HG03097 (cell line): ENCODE measurements around the gene EPSTI1.

Experiments used
- ATAC-seq: cut with Tn5 transposase; IDR thresholded peaks from one replicate; pipeline ENCODE4 v1.9.1; 2021; ENCODE audit not compliant: unreplicated experiment, low FRiP score

Gene EPSTI1

GRCh38 chr13:42905579-42905978, 86.5 kb downstream of the EPSTI1 start:
- ATAC-seq, result no peak

- no peak for ATAC-seq
Observed at GRCh38 chr13:42899266-42899665, 92.8 kb downstream of the EPSTI1 start.

- ATAC-seq, result no peak
Observed at GRCh38 chr13:42895776-42896175, 96.3 kb downstream of the EPSTI1 start.

GRCh38 chr13:42894765-42895243, 97.2 kb downstream of the EPSTI1 start:
- no peak for ATAC-seq

DNA sequence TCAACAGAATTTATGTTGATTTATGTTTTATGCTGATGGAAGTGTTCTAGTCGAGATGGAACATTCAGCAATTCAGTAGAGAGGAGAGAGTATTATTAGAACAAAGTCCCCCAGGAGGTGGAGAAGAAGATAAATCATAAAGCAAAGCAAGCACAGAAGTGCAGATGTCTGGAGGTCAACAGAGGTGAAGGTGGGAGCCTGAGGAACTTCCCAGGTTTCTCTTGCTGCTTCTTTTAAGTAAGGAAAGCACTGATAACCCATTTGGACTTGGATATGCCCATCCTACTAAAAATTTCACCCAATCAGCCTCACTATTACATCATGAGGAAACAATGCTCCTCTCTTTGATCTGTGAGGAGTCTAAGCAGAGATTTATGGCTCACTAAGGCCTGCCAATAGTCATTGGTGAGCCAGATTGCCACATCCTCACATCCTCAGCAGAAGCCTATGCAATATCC, 98.8 kb downstream of the EPSTI1 start:
- no peak for ATAC-seq

GRCh38 chr13:42892760-42893159, 99.3 kb downstream of the EPSTI1 start:
- no peak for ATAC-seq

- ATAC-seq, result no peak
Observed at GRCh38 chr13:42891591-42891990, 100.5 kb downstream of the EPSTI1 start.

- ATAC-seq, result no peak
Observed at GRCh38 chr13:42885325-42885724, 106.7 kb downstream of the EPSTI1 start.

DNA sequence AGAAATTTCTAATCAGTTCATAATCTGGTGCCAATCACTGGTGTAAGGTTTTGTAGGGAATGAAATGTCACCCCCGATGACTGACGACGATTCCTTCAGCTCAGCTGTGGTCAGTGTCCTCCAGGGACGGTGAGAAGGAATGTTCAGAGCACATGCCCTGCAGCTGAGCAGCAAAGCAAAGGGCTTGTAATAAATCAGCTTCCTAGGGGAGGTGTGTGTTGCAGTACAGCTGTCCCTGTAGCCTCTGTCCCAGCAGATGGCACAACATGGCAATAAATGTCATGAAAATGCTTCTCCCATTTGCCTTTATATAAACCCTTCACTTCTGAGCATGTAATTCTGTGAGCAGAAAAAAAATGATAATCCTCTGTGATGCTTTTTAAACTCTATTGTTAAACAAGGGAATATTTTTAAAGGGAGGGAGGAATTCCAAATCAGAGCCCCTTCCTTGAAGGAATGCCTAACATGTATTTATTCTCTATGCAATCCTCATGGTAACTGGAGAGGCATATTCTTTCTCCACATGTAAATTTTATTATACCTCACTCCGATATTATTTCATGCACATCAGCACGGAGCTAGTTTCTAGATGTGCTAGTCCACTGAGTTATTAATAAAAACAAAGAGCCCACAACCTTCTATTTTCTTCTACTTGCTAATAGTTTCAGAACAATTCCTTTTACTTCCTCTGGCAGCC, 108.1 kb downstream of the EPSTI1 start:
- no peak for ATAC-seq

DNA sequence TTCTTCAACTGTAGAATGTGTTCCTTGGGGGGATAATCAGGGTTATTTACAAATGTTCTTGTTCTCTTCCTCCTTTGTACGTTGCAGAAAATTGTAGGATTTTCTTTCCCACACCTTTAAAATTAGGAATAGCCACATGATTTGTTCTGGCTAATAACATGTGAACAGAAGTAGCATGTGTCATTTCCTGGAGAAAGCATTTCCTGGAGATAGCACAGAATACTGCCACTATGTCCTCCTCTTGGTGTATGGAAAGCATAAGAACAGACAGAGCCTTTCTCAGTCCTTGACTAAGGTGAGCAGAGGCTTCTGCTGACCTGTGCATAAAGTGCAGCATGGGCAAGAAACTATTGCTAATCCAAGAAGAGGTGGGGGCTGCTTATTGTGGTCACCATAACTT, 108.9 kb downstream of the EPSTI1 start:
- no peak for ATAC-seq

- ATAC-seq, result no peak
Observed at GRCh38 chr13:42880056-42880605, 111.9 kb downstream of the EPSTI1 start.

GRCh38 chr13:42878721-42879120, 113.3 kb downstream of the EPSTI1 start:
- ATAC-seq, result no peak

DNA sequence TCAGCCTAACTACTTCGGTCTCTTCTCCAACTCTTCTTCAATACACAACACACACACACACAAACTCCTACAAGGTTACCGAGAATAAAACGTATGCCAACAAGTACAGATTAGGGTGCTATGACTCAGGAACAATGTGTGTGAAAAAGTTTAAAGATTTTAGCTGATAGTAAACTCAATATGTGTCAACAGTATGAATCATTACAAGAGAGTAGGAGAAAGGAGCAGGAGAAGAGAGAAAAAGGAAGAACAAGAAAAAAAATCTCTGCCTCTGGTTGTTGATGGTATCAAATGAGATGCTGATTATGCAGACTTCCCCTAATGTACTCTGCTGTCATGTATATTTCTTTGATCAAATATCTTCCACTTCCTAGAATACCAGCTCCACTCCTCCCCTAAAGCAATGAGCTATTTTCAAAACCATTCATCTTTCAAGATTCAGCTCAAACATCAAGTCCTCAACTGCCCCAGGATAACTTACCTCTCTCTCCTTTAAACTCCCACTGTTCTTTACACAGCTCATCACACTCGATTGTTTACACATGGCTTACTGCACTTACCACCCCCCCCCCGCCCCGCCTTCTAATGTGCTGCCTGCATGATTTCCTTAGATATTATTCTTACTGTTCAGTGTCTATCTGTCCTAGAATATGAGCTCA, 115.0 kb downstream of the EPSTI1 start:
- ATAC-seq, result no peak

DNA sequence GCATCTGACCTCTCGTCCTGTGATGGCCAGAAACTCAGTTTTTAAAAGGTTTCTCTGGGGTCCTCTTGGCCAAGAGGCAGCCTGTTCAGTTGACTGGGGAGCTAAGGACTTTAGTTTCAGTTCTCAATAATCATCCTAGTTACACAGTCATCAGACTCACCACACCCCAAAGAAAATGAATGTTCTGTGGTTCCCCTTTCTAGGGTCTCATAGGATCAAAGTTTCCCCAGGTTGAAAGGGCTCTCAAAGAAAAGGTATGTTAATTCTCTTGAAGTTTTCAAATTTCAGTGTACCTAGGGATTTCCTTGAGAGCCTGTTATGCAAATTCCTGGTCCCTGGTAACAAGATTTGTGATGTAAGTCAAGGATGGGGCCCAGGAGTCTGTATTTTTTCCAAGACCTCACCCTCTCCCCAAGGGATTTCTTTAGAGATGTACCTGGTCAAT, 115.7 kb downstream of the EPSTI1 start:
- peak; percentile 81 for ATAC-seq

DNA sequence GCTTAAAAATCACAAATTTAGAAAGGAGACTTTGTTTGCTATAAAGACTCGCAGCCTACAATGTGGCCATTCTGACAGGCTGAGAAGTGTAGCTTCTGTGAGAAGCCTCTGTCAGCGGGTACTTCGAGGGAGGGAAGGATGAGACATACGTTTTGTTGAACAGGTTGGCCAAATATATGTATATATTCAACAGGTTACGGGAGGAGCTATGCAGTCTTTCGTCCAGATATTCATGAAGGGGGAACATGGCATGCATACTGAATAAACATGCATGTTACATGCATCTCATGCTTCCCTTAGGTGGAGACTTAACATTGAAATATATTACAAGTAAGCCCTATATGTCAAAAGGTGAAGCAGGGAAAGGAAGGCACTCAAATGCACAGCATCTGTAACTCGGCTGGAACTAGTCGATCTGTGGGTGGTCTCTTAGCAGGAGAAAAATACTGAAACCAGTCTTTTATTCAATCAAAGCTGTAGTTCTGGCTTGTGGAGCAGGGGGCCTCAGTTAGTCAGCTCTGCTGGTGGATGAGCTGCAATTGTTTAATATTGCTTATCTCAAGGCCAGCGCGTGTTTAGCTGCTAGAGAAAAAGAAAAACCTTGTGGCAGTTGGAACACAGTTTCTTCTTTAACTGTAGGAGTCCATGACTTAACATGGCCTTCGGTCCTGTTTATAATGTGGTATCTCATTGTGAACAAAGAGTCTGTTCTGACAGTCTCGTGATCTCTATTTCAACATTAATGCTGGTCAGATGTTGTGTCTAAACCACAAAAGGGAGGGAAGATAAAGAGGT, 116.4 kb downstream of the EPSTI1 start:
- ATAC-seq, result peak; percentile 31

DNA sequence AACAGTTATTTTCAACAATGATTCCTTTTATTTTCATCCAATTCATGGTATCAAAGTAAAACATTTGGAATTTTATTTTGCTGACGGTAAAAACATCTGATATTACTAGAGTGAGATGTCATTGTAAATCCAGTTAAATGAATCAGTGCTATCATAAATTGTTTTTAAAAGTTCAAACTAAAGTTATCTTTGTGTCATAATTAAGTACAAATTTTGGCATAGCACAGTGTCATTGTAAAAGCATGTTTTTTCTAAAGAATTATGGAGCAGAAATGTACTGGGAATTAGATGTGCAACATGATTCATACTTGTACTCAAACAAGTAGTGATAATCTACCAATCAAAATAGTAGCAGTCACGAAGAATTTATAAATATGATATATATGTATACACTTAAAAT, 117.8 kb downstream of the EPSTI1 start:
- ATAC-seq, result no peak

- ATAC-seq, result no peak
Observed at GRCh38 chr13:42873081-42873480, 119.0 kb downstream of the EPSTI1 start.

- no peak for ATAC-seq
Observed at GRCh38 chr13:42867232-42867631, 124.8 kb downstream of the EPSTI1 start.

- ATAC-seq, result no peak
Observed at GRCh38 chr13:42865768-42866102, 126.3 kb downstream of the EPSTI1 start.

- ATAC-seq, result no peak
Observed at GRCh38 chr13:42864952-42865767, 126.9 kb downstream of the EPSTI1 start.
